Fibroblast of lung (primary cell): ENCODE measurements around the gene E2F6. TPM values are rescaled to one million over a fixed set of nuclear protein-coding genes. Genes with fewer than 3 reads are reported as not detected.

Experiments
- DNase-seq, 2 donors: peaks; one replicate each; pipeline versions ENCODE4 v3.0.0 to v3.0.0-alpha.2; 2010; ENCODE audit warnings: low read depth in 2 of 2
- H2AFZ ChIP-seq: 2 replicates; pipeline ENCODE4 v1.5.1; 2012; ENCODE audit warnings: low read length, control low read depth, inconsistent platforms
- H3K27ac ChIP-seq: 2 replicates; pipeline ENCODE4 v1.5.1; 2011; ENCODE audit warnings: low read length, control low read depth; ENCODE audit not compliant: insufficient read depth
- H3K27me3 ChIP-seq: 2 replicates; pipeline ENCODE4 v1.5.1; 2011; ENCODE audit warnings: mild to moderate bottlenecking, low read length; ENCODE audit not compliant: control insufficient read depth, insufficient read depth
- H3K36me3 ChIP-seq: 2 replicates; pipeline ENCODE4 v1.5.1; 2011; ENCODE audit warnings: low read length; ENCODE audit not compliant: control insufficient read depth, insufficient read depth
- H3K4me1 ChIP-seq: 2 replicates; pipeline ENCODE4 v1.5.1; 2011; ENCODE audit warnings: low read length; ENCODE audit not compliant: control insufficient read depth, insufficient read depth; ENCODE audit errors: extremely low read depth
- H3K4me2 ChIP-seq: 2 replicates; pipeline ENCODE4 v1.5.1; 2011; ENCODE audit warnings: low read length, control low read depth; ENCODE audit not compliant: insufficient read depth; ENCODE audit errors: extremely low read depth
- H3K4me3 ChIP-seq, 4 experiments: fragments of 200-600 bp in 1 of 4; sonication (generic) in 1 of 4; replicated peaks in 1 of 4; 2 replicates each; pipeline ENCODE4 v1.5.1; 2011 to 2016; ENCODE audit warnings: low read length in 4 of 4, low read depth in 3 of 4, mild to moderate bottlenecking in 3 of 4, control low read depth in 2 of 4, inconsistent platforms in 1 of 4, mixed read lengths in 1 of 4; ENCODE audit not compliant: insufficient read depth in 1 of 4; ENCODE audit errors: control extremely low read depth in 1 of 4
- H3K79me2 ChIP-seq: 2 replicates; pipeline ENCODE4 v1.5.1; 2012; ENCODE audit warnings: mild to moderate bottlenecking, low read length, inconsistent platforms; ENCODE audit not compliant: control insufficient read depth, insufficient read depth
- H3K9ac ChIP-seq: 2 replicates; pipeline ENCODE4 v1.5.1; 2011; ENCODE audit warnings: mild to moderate bottlenecking, low read length, control low read depth; ENCODE audit not compliant: insufficient read depth
- H3K9me3 ChIP-seq: 2 replicates; pipeline ENCODE4 v1.5.1; 2012; ENCODE audit warnings: low read depth, low read length; ENCODE audit not compliant: control insufficient read depth, insufficient read depth
- H4K20me1 ChIP-seq: 2 replicates; pipeline ENCODE4 v1.5.1; 2011; ENCODE audit warnings: low read length; ENCODE audit not compliant: control insufficient read depth, insufficient read depth; ENCODE audit errors: extremely low read depth
- CTCF ChIP-seq, 2 donors: IDR thresholded peaks in 1 of 2; conservative IDR thresholded peaks in 1 of 2; 1 replicate in 1 of 2; 2 replicates in 1 of 2; pipeline ENCODE4 v1.5.1; 2011 to 2012; ENCODE audit warnings: low read length in 2 of 2, control low read depth in 1 of 2, inconsistent platforms in 1 of 2, low read depth in 1 of 2, mild to moderate bottlenecking in 1 of 2
- EZH2 ChIP-seq: IDR thresholded peaks from 2 replicates; pipeline ENCODE4 v1.5.1; 2012; ENCODE audit warnings: low read length, control low read depth, mild to moderate bottlenecking; ENCODE audit errors: missing control alignments
- polyA plus RNA-seq, 2 donors: library from polyadenylated mRNA; depleted of rRNA in 1 of 2; stranded (reverse) in 1 of 2; unstranded in 1 of 2; fragments of >200 nt; gene quantifications; 2 replicates each; pipeline ENCODE4 v1.2.1, GENCODE V29; 2011 to 2012; ENCODE audit warnings: missing spikeins in 1 of 2
- total RNA-seq: library from RNA; depleted of rRNA; stranded (reverse); fragments of >200 nt; gene quantifications from 2 replicates; pipeline ENCODE4 v1.2.1, GENCODE V29; 2014

The E2F6 gene
- total and polyA plus RNA-seq, 2 donors (not counting 1 experiment from before 2014, with no cell fraction given), result 10.2 to 13.0 TPM

GRCh38 chr2:11493282-11493681 is 27.3 kb upstream of the E2F6 start:
- H3K36me3 ChIP-seq, result no peaks in the 10 kb centered on the region
- no peaks in the 10 kb centered on the region for H3K9me3 ChIP-seq
- H3K27ac ChIP-seq, result no peak overlapping the region
- TF ChIP-seq CTCF (conservative IDR thresholded peaks at IDR 0.05 in 1 of 2, IDR thresholded peaks at IDR 0.05 in 1 of 2; ENCODE audit: low read depth in 1 of 2, low read length in 2 of 2) (no peak), EZH2 (no peak)
- peaks cover 2% of the 10 kb centered on the region for H3K27me3 ChIP-seq
- no peak overlapping the region for H3K4me3 ChIP-seq
- no peaks in the 10 kb centered on the region for H3K79me2 ChIP-seq
- no peaks in the 10 kb centered on the region for H3K4me1 ChIP-seq
- H3K9ac ChIP-seq, result no peak overlapping the region
- H2AFZ ChIP-seq, result no peak overlapping the region
- no peak overlapping the region for H3K4me2 ChIP-seq
- no peak for DNase-seq
- no peaks in the 10 kb centered on the region for H4K20me1 ChIP-seq

- Histone ChIP-seq H3K27me3 (peaks cover 2% of the 10 kb centered on the region), H3K27ac (no peak overlapping the region), H3K36me3 (no peaks in the 10 kb centered on the region), H3K4me1 (no peaks in the 10 kb centered on the region), H3K9ac (no peak overlapping the region), H3K79me2 (no peaks in the 10 kb centered on the region), H2AFZ (no peak overlapping the region), H3K4me3 (no peak overlapping the region), H3K9me3 (no peaks in the 10 kb centered on the region), H4K20me1 (no peaks in the 10 kb centered on the region), H3K4me2 (no peak overlapping the region)
- no peak for DNase-seq
- TF ChIP-seq CTCF (conservative IDR thresholded peaks at IDR 0.05 in 1 of 2, IDR thresholded peaks at IDR 0.05 in 1 of 2; ENCODE audit: low read depth in 1 of 2, low read length in 2 of 2) (no peak), EZH2 (no peak)
Measured at GRCh38 chr2:11492720-11493119, 26.8 kb upstream of the E2F6 start.

GRCh38 chr2:11492244-11492643 is 26.3 kb upstream of the E2F6 start:
- H3K9me3 ChIP-seq, result no peaks in the 10 kb centered on the region
- H3K4me3 ChIP-seq, result no peak overlapping the region
- H3K4me1 ChIP-seq, result no peaks in the 10 kb centered on the region
- H3K36me3 ChIP-seq, result no peaks in the 10 kb centered on the region
- peaks cover 3% of the 10 kb centered on the region for H3K27me3 ChIP-seq
- no peak overlapping the region for H3K27ac ChIP-seq
- H3K4me2 ChIP-seq, result no peak overlapping the region
- TF ChIP-seq EZH2 (no peak), CTCF (conservative IDR thresholded peaks at IDR 0.05 in 1 of 2, IDR thresholded peaks at IDR 0.05 in 1 of 2; ENCODE audit: low read depth in 1 of 2, low read length in 2 of 2) (no peak)
- no peak overlapping the region for H2AFZ ChIP-seq
- DNase-seq, result no peak
- no peaks in the 10 kb centered on the region for H3K79me2 ChIP-seq
- no peak overlapping the region for H3K9ac ChIP-seq
- H4K20me1 ChIP-seq, result no peaks in the 10 kb centered on the region
